Transverse colon (tissue), 4 donors: ENCODE measurements around the gene ITGA7. TPM values are rescaled to one million over a fixed set of nuclear protein-coding genes. Genes with fewer than 3 reads are reported as not detected.
"Not testable (repeated sequence)": the region's sequence is repeated elsewhere in the genome, so short reads cannot be mapped to it uniquely, and the experiment has no call there.

ENCODE experiments used
- DNase-seq: peaks from one replicate; pipeline ENCODE4 v3.0.0-alpha.2; 2019
- H3K27ac ChIP-seq, 4 donors: fragments of 200-600 bp; sonication (generic); 2 replicates each; pipeline ENCODE4 v1.5.1; 2016 to 2018; ENCODE audit warnings: inconsistent platforms in 4 of 4
- H3K27me3 ChIP-seq: fragments of 200-600 bp; sonication (generic); 2 replicates; pipeline ENCODE4 v1.5.1; 2017; ENCODE audit warnings: inconsistent platforms
- H3K36me3 ChIP-seq, 4 donors: fragments of 200-600 bp; sonication (generic); 2 replicates each; pipeline ENCODE4 v1.5.1; 2017 to 2019; ENCODE audit warnings: inconsistent platforms in 4 of 4
- H3K4me1 ChIP-seq, 4 donors: fragments of 200-600 bp; sonication (generic); 2 replicates each; pipeline ENCODE4 v1.5.1; 2017 to 2020; ENCODE audit warnings: inconsistent platforms in 4 of 4
- H3K4me3 ChIP-seq, 4 donors: fragments of 200-600 bp; sonication (generic); 1 replicate in 1 of 4; 2 replicates in 3 of 4; pipeline versions ENCODE4 v1.5.1 to v1.6.1; 2017 to 2019; ENCODE audit warnings: inconsistent platforms in 4 of 4
- H3K9me3 ChIP-seq, 2 donors: fragments of 200-600 bp; sonication (generic); 2 replicates each; pipeline ENCODE4 v1.5.1; 2017 to 2019; ENCODE audit warnings: inconsistent platforms in 2 of 2
- EP300 ChIP-seq: sonication (generic); formaldehyde crosslinking; IDR thresholded peaks from one replicate; pipeline ENCODE4 v1.6.1; 2017; ENCODE audit warnings: antibody characterized with exemption, low read depth
- POLR2A ChIP-seq: fragments of 450-650 bp; IDR thresholded peaks from one replicate; pipeline ENCODE4 v1.6.1; 2016; ENCODE audit warnings: antibody characterized with exemption, mild to moderate bottlenecking, moderate library complexity
- POLR2AphosphoS5 ChIP-seq, 3 donors: sonication (generic); formaldehyde crosslinking; IDR thresholded peaks; one replicate each; pipeline ENCODE4 v1.6.1; 2016; ENCODE audit warnings: antibody characterized with exemption in 3 of 3
- WGBS, 2 donors: methylation state at CpG; one replicate each; pipeline ENCODE4 v1.1.5; 2018; ENCODE audit warnings: low coverage in 1 of 2; 5-methylcytosine and 5-hydroxymethylcytosine counted together
- in situ Hi-C, 4 donors: fragments of 200-750 bp; cut with MboI; loops; one replicate each; pipeline versions ENCODE4 v1.15.0 to v1.15.1; 2017; ENCODE audit warnings: low sequenced_read_pairs in 3 of 4, low pct_ligation_motif_present in 1 of 4, low pct_unique_long_range_greater_than_20kb in 1 of 4
- intact Hi-C: fragments of 100-400 bp; cut with DNase I; formaldehyde crosslinking; loops from one replicate; pipeline ENCODE4 v1.15.1; 2023; ENCODE audit warnings: low total_unique reads
- total RNA-seq, 4 donors: library from RNA; depleted of rRNA; stranded (reverse); fragments of >200 nt; gene quantifications; one replicate each; pipeline ENCODE4 v1.1.0, GENCODE V29; 2016
- TF ChIP-seq, protein P1 (sequence below), 5 experiments: fragments of 200-600 bp in 3 of 5; fragments of 450-650 bp in 2 of 5; sonication (generic) in 3 of 5; IDR thresholded peaks; 1 replicate in 2 of 5; 2 replicates in 3 of 5; pipeline ENCODE4 v1.5.1; 2016 to 2017; ENCODE audit warnings: antibody characterized with exemption in 5 of 5, inconsistent platforms in 3 of 5, mild to moderate bottlenecking in 2 of 5, moderate library complexity in 1 of 5

Gene ITGA7
- total RNA-seq, 4 donors from 2014 or later = 14.4 to 125 (median 23.6) TPM

DNA sequence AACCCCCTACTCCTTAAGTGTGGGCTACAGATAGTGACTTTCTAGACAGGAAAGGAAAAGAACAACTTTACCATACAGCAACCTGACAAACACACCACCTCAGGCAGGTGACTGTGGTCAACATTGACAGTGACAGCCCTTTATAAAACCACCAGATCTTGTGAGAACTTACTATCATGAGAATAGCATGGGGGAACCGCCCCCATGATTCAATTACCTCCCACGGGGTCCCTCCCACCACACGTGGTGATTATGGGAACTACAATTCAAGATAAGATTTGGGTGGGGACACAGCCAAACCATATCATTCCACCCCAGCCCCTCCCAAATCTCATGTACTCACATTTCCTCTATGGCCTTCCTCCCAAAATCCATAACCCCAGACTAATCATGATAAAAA is 54.7 kb downstream of the ITGA7 start:
- Histone ChIP-seq H3K27me3 (no peaks in the 10 kb centered on the region), H3K4me1 (peaks cover 0 to 4% (median 0%) of the 10 kb centered on the region in 4 donors), H3K9me3 (no peaks in the 10 kb centered on the region), H3K36me3 (no peaks in the 10 kb centered on the region), H3K27ac (no peak overlapping the region), H3K4me3 (no peak overlapping the region)
- intact Hi-C loops (no loop called here), in situ Hi-C loops (no loop called here)
- 54% methylated on average over 3 of the region's 3 CpGs; no CpG with 5 or more reads in 1 of the 2 donors for whole genome bisulfite sequencing, 2 donors
- DNase-seq = no peak
- TF ChIP-seq POLR2AphosphoS5 (IDR thresholded peaks at IDR 0.05) = no peak
- TF ChIP-seq POLR2A = no peak
- no peak for TF ChIP-seq EP300
- TF ChIP-seq, protein P1, sequence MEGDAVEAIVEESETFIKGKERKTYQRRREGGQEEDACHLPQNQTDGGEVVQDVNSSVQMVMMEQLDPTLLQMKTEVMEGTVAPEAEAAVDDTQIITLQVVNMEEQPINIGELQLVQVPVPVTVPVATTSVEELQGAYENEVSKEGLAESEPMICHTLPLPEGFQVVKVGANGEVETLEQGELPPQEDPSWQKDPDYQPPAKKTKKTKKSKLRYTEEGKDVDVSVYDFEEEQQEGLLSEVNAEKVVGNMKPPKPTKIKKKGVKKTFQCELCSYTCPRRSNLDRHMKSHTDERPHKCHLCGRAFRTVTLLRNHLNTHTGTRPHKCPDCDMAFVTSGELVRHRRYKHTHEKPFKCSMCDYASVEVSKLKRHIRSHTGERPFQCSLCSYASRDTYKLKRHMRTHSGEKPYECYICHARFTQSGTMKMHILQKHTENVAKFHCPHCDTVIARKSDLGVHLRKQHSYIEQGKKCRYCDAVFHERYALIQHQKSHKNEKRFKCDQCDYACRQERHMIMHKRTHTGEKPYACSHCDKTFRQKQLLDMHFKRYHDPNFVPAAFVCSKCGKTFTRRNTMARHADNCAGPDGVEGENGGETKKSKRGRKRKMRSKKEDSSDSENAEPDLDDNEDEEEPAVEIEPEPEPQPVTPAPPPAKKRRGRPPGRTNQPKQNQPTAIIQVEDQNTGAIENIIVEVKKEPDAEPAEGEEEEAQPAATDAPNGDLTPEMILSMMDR (IDR thresholded peaks at IDR 0.05) = no peak

DNA sequence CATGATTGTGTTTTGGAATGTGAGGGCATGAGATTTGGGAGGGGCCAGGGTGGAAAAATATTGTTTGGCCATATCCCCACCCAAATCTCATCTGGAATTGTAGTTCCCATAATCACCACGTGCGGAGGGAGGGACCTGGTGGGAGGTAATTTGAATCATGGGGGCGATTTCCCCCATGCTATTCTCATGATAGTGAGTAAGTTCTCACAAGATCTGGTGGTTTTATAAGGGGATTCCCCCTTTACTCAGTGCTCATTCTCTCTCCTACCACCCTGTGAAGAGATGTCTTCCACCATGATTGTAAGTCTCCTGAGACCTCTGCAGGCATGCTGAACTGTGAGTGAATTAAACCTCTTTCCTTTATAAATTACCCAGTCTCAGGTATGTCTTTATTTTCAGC is 55.4 kb downstream of the ITGA7 start:
- TF ChIP-seq, protein P1 (IDR thresholded peaks at IDR 0.05) = no peak
- TF ChIP-seq POLR2AphosphoS5 (IDR thresholded peaks at IDR 0.05) (no peak), EP300 (no peak), POLR2A (no peak)
- Histone ChIP-seq H3K9me3 (no peaks in the 10 kb centered on the region), H3K4me1 (peaks cover 0 to 4% (median 0%) of the 10 kb centered on the region in 4 donors), H3K27ac (no peak overlapping the region), H3K36me3 (no peaks in the 10 kb centered on the region), H3K4me3 (no peak overlapping the region), H3K27me3 (no peaks in the 10 kb centered on the region)
- no peak for DNase-seq
- in situ Hi-C loops (no loop called here), intact Hi-C loops (no loop called here)
- 70% methylated on average over 3 of the region's 3 CpGs; no CpG with 5 or more reads in 1 of the 2 donors for WGBS, 2 donors

DNA sequence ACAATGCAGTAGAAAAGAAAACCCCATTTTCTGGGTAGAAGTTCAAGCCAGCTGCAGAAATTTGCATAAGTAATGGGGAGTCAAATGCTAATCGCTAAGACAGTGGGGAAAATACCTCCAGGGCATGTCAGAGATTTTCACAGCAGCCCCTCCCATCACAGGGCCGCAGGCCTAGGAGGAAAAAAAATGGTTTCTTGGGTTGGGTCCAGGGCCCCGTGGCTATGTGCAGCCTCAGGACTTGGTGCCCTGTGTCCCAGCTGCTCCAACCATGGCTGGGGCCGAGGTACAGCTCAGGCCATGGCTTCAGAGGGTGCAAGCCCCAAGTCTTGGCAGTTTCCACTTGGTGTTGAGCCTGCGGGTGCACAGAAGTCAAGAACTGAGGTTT is 56.4 kb downstream of the ITGA7 start:
- H3K27ac ChIP-seq = no peak overlapping the region
- no peak overlapping the region for H3K4me3 ChIP-seq
- no peaks in the 10 kb centered on the region for H3K36me3 ChIP-seq
- no peaks in the 10 kb centered on the region for H3K9me3 ChIP-seq
- intact Hi-C loops = no loop called here
- WGBS, 2 donors = 59% methylated on average over 5 of the region's 5 CpGs; no CpG with 5 or more reads in 1 of the 2 donors
- TF ChIP-seq EP300 (no peak), POLR2AphosphoS5 (IDR thresholded peaks at IDR 0.05) (no peak), POLR2A (no peak)
- TF ChIP-seq, protein P1 (IDR thresholded peaks at IDR 0.05) = no peak
- H3K27me3 ChIP-seq = no peaks in the 10 kb centered on the region
- in situ Hi-C loops = no loop called here
- DNase-seq = no peak
- H3K4me1 ChIP-seq = peaks cover 0 to 6% (median 4%) of the 10 kb centered on the region in 4 donors

DNA sequence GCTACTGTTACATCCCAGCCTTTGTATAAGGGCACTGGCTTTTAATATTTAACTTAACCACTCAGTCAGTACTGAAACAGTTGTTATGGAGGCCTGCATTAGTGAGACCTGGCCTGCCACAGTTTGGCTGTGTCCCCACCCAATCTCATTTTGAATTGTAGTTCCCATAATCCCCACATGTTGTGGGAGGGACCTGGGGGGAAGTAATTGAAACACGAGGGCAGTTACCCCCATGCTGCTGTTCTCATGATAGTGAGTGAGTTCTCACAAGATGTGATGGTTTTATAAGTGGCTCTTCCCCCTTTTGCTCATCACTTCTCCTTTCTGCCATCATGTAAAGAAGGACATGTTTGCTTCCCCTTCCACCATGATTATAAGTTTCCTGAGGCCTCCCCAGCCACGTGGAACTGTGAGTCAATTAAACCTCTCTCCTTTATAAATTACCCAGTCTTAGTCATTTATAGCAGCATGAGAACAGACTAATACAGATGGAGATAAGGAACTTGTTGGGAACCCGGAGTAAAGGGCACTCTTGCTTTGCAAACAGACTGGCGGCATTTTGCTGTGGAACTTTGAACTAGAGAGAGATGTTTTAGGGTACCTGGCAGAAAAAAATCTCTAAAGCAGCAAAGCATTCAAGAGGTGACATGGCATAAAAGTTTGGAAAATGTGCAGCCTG is 56.9 kb downstream of the ITGA7 start:
- H3K27me3 ChIP-seq, H3K4me1 ChIP-seq, H3K27ac ChIP-seq, intact Hi-C loops, DNase-seq, H3K36me3 ChIP-seq, in situ Hi-C loops, H3K9me3 ChIP-seq, H3K4me3 ChIP-seq: not testable (repeated sequence)
- WGBS, 2 donors = 31 to 34% methylated on average over 4 of the region's 4 CpGs

DNA sequence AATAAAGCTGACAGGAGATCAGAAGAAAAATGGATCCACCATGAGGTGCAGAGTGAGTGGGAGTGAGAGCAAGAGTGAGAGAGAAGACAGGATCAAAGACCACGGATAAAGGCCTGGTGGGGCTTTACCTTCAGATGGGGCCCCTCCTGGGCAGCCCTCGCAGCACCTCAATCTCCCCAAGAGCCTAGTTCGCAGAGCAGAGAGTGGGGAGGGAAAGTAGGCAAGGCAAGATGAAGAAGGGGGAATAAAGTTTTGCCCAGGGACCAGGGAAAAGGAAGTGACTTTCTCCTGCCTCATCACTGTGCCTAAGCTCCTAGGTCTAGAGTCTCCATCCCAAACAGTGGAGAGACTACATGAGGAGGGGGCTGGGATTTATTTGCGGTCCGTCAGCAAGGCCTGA is 60.7 kb downstream of the ITGA7 start:
- H3K27ac ChIP-seq = peak overlapping the region in 3 of 4 donors; percentile 66 to 81 (median 69)
- in situ Hi-C loops = no loop called here
- H3K9me3 ChIP-seq = no peaks in the 10 kb centered on the region
- no peaks in the 10 kb centered on the region for H3K27me3 ChIP-seq
- 92 to 97% methylated on average over 2 to 5 of the region's 5 CpGs for WGBS, 2 donors
- no peak overlapping the region for H3K4me3 ChIP-seq
- TF ChIP-seq POLR2A = no peak
- no peak for TF ChIP-seq POLR2AphosphoS5 (IDR thresholded peaks at IDR 0.05)
- TF ChIP-seq EP300 = no peak
- TF ChIP-seq, protein P1 (IDR thresholded peaks at IDR 0.05) = no peak
- DNase-seq = no peak
- no peaks in the 10 kb centered on the region for H3K36me3 ChIP-seq
- peaks cover 0 to 9% (median 5%) of the 10 kb centered on the region in 4 donors for H3K4me1 ChIP-seq
- intact Hi-C loops = no loop called here
